OCI-LY1 (cell line): ENCODE data around the gene ADH1A.

Source experiments
- H2AFZ ChIP-seq: fragments of 200-600 bp; sonication (generic), shearing (Covaris generic); 2 replicates; pipeline ENCODE4 v1.6.0; 2014; ENCODE audit warnings: antibody characterized with exemption, mild to moderate bottlenecking, low read length
- H3F3A ChIP-seq: fragments of 200-600 bp; sonication (generic), shearing (Covaris generic); 2 replicates; pipeline ENCODE4 v1.6.0; 2014; ENCODE audit warnings: mild to moderate bottlenecking, antibody characterized with exemption, low read length, moderate library complexity; ENCODE audit not compliant: insufficient read depth
- H3K27ac ChIP-seq: fragments of 200-600 bp; sonication (generic); 2 replicates; pipeline ENCODE4 v1.5.1; 2014; ENCODE audit warnings: low read length, mixed run types, mild to moderate bottlenecking, low read depth; ENCODE audit not compliant: poor library complexity, severe bottlenecking
- H3K27me3 ChIP-seq: fragments of 200-600 bp; sonication (generic); 2 replicates; pipeline ENCODE4 v1.6.0; 2014; ENCODE audit warnings: antibody characterized with exemption, mild to moderate bottlenecking, low read length, moderate library complexity; ENCODE audit not compliant: insufficient read depth
- H3K36me3 ChIP-seq: fragments of 200-600 bp; sonication (generic); 2 replicates; pipeline ENCODE4 v1.6.1; 2014; ENCODE audit warnings: mild to moderate bottlenecking, antibody characterized with exemption, low read length, moderate library complexity, mixed read lengths; ENCODE audit not compliant: insufficient read depth
- H3K4me1 ChIP-seq: fragments of 200-600 bp; sonication (generic); 2 replicates; pipeline ENCODE4 v1.5.1; 2014; ENCODE audit warnings: mild to moderate bottlenecking, low read length, moderate library complexity; ENCODE audit not compliant: insufficient read depth, severe bottlenecking
- H3K4me2 ChIP-seq: fragments of 200-600 bp; sonication (generic), shearing (Covaris generic); 2 replicates; pipeline ENCODE4 v1.6.1; 2014; ENCODE audit warnings: low read length
- H3K4me3 ChIP-seq: fragments of 200-600 bp; sonication (generic); 2 replicates; pipeline ENCODE4 v1.5.1; 2014; ENCODE audit warnings: low read length, low read depth, mild to moderate bottlenecking, mixed read lengths; ENCODE audit not compliant: poor library complexity, severe bottlenecking
- H3K79me2 ChIP-seq: fragments of 200-600 bp; shearing (Covaris generic); 2 replicates; pipeline ENCODE4 v1.6.1; 2016; ENCODE audit warnings: mixed run types, low read length, mixed read lengths; ENCODE audit not compliant: insufficient read depth
- H3K9ac ChIP-seq: fragments of 200-600 bp; sonication (generic), shearing (Covaris generic); 2 replicates; pipeline ENCODE4 v1.6.1; 2014; ENCODE audit warnings: mild to moderate bottlenecking, low read length, mixed read lengths
- H3K9me2 ChIP-seq: fragments of 200-600 bp; sonication (generic), shearing (Covaris generic); 2 replicates; pipeline ENCODE4 v1.6.1; 2014; ENCODE audit warnings: low read depth, mild to moderate bottlenecking, low read length, mixed read lengths
- H3K9me3 ChIP-seq: fragments of 200-600 bp; shearing (Covaris generic); 2 replicates; pipeline ENCODE4 v1.6.1; 2014; ENCODE audit warnings: low read length, mixed read lengths
- H4K20me1 ChIP-seq: fragments of 200-600 bp; sonication (generic), shearing (Covaris generic); 2 replicates; pipeline ENCODE4 v1.6.0; 2016; ENCODE audit warnings: mild to moderate bottlenecking, low read length; ENCODE audit not compliant: insufficient read depth
- EZH2 ChIP-seq: fragments of 200-600 bp; sonication (generic), shearing (Covaris generic); IDR thresholded peaks from 2 replicates; pipeline ENCODE4 v1.8.0; 2017; ENCODE audit warnings: borderline replicate concordance, mixed run types, mild to moderate bottlenecking, antibody characterized with exemption, low read length, moderate library complexity, mixed read lengths
- TF ChIP-seq, protein P1 (sequence below): fragments of 200-600 bp; sonication (generic), shearing (Covaris generic); IDR thresholded peaks from 2 replicates; pipeline ENCODE4 v1.5.1; 2017; ENCODE audit warnings: mild to moderate bottlenecking, antibody characterized with exemption, low read length, moderate library complexity, mixed read lengths

Gene ADH1A

DNA sequence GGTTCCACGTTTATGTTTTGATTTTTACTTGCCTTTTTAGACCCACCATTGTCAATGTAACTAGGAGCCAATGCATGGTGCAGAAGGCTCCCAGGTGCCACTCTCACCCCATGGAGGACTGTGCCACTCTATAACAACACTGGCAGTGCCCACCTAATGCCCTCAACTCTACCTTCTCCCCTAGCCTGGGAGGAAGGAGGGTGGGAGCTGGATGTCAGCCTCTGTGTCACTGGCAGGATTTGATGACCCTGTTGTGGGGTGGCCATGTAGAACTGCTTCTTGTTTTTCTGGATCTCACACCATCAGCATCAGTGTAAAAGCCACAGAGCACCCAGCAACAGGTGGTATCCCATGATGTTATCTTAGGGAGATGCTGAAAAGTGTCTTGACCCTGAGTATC, 44.1 kb upstream of the ADH1A start:
- Histone ChIP-seq H3K9me2 (no peaks in the 10 kb centered on the region), H3K4me3 (no peak overlapping the region), H3K27me3 (no peaks in the 10 kb centered on the region), H3K9ac (no peak overlapping the region), H3K4me1 (no peaks in the 10 kb centered on the region), H3K27ac (no peak overlapping the region), H3K79me2 (no peaks in the 10 kb centered on the region), H4K20me1 (no peaks in the 10 kb centered on the region), H3F3A (no peaks in the 10 kb centered on the region), H3K9me3 (no peaks in the 10 kb centered on the region), H2AFZ (no peak overlapping the region), H3K36me3 (no peaks in the 10 kb centered on the region), H3K4me2 (no peak overlapping the region)
- TF ChIP-seq, protein P1, sequence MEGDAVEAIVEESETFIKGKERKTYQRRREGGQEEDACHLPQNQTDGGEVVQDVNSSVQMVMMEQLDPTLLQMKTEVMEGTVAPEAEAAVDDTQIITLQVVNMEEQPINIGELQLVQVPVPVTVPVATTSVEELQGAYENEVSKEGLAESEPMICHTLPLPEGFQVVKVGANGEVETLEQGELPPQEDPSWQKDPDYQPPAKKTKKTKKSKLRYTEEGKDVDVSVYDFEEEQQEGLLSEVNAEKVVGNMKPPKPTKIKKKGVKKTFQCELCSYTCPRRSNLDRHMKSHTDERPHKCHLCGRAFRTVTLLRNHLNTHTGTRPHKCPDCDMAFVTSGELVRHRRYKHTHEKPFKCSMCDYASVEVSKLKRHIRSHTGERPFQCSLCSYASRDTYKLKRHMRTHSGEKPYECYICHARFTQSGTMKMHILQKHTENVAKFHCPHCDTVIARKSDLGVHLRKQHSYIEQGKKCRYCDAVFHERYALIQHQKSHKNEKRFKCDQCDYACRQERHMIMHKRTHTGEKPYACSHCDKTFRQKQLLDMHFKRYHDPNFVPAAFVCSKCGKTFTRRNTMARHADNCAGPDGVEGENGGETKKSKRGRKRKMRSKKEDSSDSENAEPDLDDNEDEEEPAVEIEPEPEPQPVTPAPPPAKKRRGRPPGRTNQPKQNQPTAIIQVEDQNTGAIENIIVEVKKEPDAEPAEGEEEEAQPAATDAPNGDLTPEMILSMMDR: no peak
- TF ChIP-seq EZH2: no peak

DNA sequence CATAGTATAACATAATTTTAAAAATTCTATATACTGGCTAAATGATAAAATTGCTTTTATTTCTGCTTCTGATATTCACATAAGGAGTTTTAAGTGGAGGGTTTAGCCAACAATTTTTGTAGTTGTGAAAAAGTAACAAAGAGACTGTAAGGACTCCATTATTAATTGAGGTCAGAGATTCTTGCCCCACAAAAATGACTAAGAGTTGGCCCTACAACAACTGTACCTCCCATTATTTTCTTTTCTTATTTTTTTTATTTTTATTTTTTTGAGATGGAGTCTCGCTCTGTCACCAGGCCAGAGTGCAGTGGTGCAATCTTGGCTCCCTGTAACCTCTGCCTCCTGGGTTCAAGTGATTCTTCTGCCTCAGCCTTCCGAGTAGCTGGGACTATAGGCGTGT, 39.9 kb upstream of the ADH1A start:
- no peaks in the 10 kb centered on the region for H3K9me2 ChIP-seq
- no peak overlapping the region for H2AFZ ChIP-seq
- no peaks in the 10 kb centered on the region for H3K36me3 ChIP-seq
- TF ChIP-seq, protein P1: no peak
- TF ChIP-seq EZH2: no peak
- H3K4me1 ChIP-seq: no peaks in the 10 kb centered on the region
- H3K9ac ChIP-seq: no peak overlapping the region
- no peaks in the 10 kb centered on the region for H3F3A ChIP-seq
- H3K27ac ChIP-seq: no peak overlapping the region
- H3K4me2 ChIP-seq: no peak overlapping the region
- H3K9me3 ChIP-seq: no peaks in the 10 kb centered on the region
- H3K79me2 ChIP-seq: no peaks in the 10 kb centered on the region
- no peaks in the 10 kb centered on the region for H4K20me1 ChIP-seq
- H3K4me3 ChIP-seq: no peak overlapping the region
- H3K27me3 ChIP-seq: no peaks in the 10 kb centered on the region

DNA sequence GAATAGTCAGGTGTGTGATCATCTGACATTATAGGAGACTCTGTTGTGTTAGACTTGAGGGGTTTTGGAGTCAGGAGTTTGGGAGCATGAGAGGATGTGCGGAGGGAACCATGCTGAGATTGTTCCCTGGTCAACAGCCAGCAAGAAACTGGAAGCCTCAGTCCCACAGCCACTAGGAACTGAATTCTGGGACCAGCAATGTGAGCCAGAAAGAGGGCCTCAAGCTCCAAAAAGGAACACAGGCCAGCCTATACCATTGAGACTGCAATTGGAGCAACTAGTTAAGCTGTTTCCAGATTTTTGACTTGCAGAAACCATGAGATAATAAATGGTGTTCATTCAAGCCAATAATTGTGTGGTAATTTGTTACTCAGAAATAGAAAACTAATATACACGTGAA, 39.1 kb upstream of the ADH1A start:
- no peak overlapping the region for H2AFZ ChIP-seq
- no peaks in the 10 kb centered on the region for H3K9me3 ChIP-seq
- H3K4me3 ChIP-seq: no peak overlapping the region
- H4K20me1 ChIP-seq: no peaks in the 10 kb centered on the region
- H3K9ac ChIP-seq: no peak overlapping the region
- no peaks in the 10 kb centered on the region for H3K79me2 ChIP-seq
- no peak overlapping the region for H3K4me2 ChIP-seq
- H3K27me3 ChIP-seq: no peaks in the 10 kb centered on the region
- H3K4me1 ChIP-seq: no peaks in the 10 kb centered on the region
- H3F3A ChIP-seq: no peaks in the 10 kb centered on the region
- no peaks in the 10 kb centered on the region for H3K9me2 ChIP-seq
- H3K36me3 ChIP-seq: no peaks in the 10 kb centered on the region
- TF ChIP-seq EZH2: no peak
- TF ChIP-seq, protein P1: no peak
- no peak overlapping the region for H3K27ac ChIP-seq
